GM10847 (cell line): ENCODE results near the gene CADPS.

Experiments
- POLR2A ChIP-seq: IDR thresholded peaks from 2 replicates; pipeline ENCODE4 v1.6.1; 2011; ENCODE audit not compliant: insufficient read length; ENCODE audit errors: extremely low read depth

Gene CADPS

GRCh38 chr3:62624185-62624584, 251.0 kb downstream of the CADPS start:
- TF ChIP-seq POLR2A: no peak

GRCh38 chr3:62622553-62623174, 252.6 kb downstream of the CADPS start:
- no peak for TF ChIP-seq POLR2A

- no peak for TF ChIP-seq POLR2A
Observed at GRCh38 chr3:62621925-62622324, 253.3 kb downstream of the CADPS start.

- no peak for TF ChIP-seq POLR2A
Observed at GRCh38 chr3:62621176-62621575, 254.0 kb downstream of the CADPS start.

- no peak for TF ChIP-seq POLR2A
Observed at GRCh38 chr3:62615258-62615849, 259.9 kb downstream of the CADPS start.

GRCh38 chr3:62614527-62614926, 260.7 kb downstream of the CADPS start:
- no peak for TF ChIP-seq POLR2A

- no peak for TF ChIP-seq POLR2A
Observed at GRCh38 chr3:62611541-62612240, 263.5 kb downstream of the CADPS start.

- TF ChIP-seq POLR2A: no peak
Observed at GRCh38 chr3:62607287-62608029, 267.8 kb downstream of the CADPS start.

GRCh38 chr3:62605413-62606068, 269.7 kb downstream of the CADPS start:
- TF ChIP-seq POLR2A: no peak

GRCh38 chr3:62604751-62605351, 270.4 kb downstream of the CADPS start:
- no peak for TF ChIP-seq POLR2A

- no peak for TF ChIP-seq POLR2A
Observed at GRCh38 chr3:62604298-62604697, 270.9 kb downstream of the CADPS start.

- no peak for TF ChIP-seq POLR2A
Observed at GRCh38 chr3:62602987-62603386, 272.2 kb downstream of the CADPS start.

GRCh38 chr3:62602129-62602770, 273.0 kb downstream of the CADPS start:
- no peak for TF ChIP-seq POLR2A
